HL-60/S4 (cell line): Measurements from ENCODE around the gene TRPM6.

ENCODE experiments used
- in situ Hi-C: fragments of 300-500 bp; cut with MboI; formaldehyde crosslinking; loops from 2 replicates; pipeline ENCODE4 v1.14.3; 2022; ENCODE audit warnings: low sequenced_read_pairs

The TRPM6 gene

DNA sequence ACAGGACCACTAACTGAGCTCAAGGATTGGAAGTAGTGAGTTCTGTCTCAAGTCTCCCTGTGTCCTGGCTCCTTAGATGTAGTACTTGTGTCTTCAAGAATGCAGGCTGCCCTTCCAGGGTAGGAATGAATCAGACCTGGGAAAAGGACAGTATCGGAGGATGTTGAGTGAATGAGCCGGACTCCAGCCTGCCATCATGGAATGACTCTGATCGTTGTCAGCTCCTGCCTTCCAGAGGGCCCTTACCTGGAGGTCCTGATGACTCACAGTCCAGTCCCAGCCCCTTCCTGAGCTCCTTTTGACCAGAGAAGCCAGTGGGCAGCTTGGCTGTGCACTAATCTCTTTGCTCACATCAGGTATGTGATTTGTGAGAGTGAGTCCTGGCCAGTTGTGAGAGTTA is 161.1 kb downstream of the TRPM6 start:
- in situ Hi-C loops = no loop called here

DNA sequence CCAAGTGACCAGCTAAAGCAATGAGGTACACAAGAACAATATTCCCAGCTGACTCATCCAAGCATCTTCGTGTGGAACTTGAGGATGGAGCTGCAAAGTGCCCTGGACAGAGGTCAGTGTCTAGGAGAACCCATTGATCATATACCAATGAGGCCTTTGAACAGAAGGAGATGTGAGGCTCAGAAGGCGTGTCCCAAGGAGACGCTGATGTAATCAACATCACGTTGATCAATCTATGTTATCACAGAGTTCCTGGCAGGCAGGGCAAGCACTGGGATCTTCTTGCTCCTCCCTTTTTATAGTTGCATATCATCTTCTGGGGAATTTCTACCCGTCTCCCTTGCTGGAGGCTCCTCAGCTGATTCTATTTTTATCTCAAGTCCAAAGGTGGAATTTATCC is 163.4 kb downstream of the TRPM6 start:
- in situ Hi-C loops = no loop called here

DNA sequence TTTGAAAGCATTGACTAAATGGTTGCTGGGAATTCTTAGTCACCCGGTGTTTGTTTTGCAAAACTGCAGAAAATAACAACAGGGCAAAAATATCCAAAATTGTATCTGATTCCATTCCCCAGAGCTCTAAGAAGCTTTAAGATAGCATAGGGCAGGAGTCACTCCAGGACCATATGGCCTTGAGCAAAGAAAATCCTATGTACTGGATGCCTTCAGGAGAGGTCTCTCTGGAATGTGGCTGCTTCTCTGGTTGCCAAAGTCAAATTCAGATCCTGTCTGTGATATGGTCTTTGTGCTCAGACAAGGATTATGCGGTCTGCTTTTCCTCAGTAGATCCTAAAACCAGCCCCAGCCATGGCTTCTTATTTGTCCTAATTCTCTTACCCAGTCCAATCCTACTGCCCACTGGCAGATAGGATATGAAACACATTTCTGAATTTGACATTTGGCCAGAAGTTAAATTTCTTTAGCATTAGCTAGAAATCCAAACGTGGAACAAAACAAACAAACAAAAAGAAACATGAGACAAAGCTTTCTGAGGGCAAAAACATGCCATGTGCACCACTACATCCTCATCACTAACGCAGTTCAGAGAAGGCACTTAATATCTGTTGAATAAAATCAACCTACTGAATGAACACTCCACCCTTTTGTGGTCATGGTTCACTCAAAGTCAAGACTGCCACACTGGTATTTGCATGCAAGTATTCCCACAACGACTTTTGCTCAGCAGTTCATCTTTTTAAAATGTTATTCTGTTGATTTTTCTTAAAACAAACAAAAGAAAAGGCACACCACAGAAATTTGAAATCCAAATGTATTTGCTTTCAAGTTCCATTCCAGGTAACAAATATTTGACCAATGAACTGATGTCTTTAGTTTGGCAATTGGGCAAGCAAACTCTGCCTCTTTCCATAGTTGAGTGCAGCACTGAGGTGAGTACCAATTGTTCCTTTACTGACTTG is 165.7 kb downstream of the TRPM6 start:
- in situ Hi-C loops = no loop called here

DNA sequence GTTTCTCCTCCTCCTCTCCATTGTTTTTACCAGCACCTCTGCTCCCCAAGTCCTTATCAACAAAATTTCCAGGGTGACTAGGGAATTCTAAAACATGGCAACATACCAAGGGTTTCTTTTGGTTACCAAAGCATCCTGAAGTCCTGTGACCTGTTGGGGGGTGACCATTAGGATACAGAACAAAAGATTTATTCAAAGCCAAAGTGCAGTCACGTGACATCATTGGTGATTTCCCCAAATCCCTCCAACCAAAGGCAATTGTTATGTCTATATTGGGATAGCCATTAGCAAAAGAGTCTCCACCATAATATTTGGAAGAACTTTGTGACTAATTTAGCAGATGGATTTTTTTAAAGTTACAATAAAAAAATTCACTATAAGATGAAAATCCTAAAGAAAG is 168.4 kb downstream of the TRPM6 start:
- in situ Hi-C loops = no loop called here

DNA sequence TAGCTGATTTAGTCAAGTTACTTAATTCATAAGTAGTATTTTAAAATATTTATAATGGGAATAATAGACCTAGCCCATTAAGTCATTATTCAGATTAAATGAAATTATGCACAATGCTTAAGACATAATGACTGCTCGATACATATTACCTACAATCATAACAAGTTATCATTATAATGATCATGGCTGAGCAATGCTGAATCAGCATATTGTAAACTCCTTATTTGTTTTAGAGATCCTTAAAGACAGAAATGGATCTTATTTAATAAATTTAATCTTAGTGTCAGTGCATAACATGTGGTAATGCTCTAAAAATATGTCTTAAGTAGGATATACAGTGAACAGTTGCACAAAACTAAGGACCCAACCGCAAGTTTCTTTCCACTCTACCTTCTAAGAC is 169.0 kb downstream of the TRPM6 start:
- in situ Hi-C loops = no loop called here

DNA sequence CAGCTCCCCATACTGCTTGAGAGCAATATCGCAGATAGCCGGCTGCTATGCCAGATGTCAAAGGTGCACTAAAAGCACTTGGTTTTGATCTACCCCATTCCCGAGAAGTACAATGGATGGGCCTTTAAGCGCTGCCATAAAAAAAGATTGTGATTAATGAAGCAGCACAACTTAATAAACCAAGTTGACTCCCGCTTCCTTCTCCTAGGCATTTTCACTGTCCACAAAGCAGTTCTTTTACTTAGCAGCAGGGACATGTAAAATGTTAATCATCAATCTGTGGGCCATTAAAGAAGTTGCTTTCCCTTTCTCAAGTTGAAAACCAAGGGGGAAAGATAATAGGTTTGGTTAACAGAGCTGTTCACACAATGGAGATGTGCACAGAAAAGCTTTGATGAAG is 176.4 kb downstream of the TRPM6 start:
- in situ Hi-C loops = no loop called here

DNA sequence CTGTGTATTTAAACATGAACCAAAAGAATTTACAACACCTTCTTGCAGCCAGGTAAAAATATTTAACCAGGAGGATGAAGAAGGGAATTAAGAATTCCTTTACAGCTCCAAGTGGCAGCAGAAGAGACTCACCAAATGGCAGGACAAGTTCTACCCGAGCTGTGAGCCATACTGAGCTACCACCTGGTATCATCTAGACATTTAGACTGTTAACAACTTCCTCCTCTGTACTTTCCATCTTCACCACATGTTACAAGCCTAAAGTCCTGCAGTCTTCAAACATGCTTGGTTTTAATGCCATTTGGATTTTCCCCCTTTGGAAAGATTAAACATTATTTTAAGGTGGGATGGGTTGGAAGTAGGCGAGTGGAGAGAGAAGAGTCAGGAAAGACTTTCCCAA is 190.2 kb downstream of the TRPM6 start:
- in situ Hi-C loops = no loop called here

DNA sequence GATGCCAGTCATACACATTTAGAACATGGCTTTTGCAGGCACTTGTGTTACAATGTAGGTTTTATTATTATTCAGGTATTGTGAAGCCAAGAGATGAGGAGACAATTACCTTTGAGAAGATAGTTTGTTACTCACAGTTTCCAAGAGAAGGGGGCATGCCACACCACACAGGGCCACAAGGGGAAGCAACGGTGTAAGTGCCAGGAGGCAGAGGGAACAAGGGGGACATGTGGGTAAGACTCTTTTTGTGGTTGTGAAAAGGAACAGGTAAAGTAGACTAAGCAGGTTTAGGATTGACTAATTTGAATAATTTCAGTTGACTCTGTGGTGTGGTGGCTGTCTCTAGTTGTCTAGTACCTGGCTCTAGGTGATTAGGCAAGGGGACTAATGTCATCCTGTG is 191.2 kb downstream of the TRPM6 start:
- in situ Hi-C loops = no loop called here

DNA sequence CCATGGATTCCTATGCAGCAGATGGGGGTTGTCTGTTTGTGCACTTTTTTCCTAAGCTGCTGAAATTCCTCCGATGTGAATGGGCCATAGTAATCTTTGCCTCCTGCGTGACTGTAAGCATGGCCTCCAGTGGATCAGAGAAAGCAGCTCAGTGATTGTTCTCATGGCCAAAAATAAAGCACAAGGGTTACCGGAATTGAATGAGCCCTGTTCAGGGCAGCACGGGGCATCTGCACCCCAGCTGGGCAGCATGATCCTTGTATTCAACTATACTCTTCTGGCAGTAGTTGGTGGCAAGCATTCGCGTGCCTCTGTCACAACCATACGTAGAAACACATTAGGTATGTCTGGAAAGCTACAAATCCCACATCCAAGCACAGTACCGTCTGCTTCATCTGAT is 196.7 kb downstream of the TRPM6 start:
- in situ Hi-C loops = no loop called here

DNA sequence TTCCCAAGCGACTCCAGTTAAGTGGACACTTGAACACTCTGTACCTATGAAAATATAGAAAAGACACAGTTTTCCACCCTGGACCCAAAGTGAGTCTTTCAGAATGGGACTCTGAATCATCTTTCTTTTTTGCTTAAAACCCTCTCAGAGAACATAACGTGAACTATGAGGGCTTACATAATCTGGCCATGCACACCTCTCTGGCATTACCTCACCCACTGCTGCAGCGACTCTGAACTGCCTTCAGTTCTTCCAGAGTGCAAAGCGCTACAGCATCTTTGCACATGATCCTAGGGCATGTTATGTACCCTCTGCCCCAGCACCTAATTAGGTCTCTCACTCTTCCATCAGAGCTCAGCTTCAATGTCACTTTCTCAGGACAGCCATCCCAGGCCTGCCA is 204.4 kb downstream of the TRPM6 start:
- in situ Hi-C loops = no loop called here

DNA sequence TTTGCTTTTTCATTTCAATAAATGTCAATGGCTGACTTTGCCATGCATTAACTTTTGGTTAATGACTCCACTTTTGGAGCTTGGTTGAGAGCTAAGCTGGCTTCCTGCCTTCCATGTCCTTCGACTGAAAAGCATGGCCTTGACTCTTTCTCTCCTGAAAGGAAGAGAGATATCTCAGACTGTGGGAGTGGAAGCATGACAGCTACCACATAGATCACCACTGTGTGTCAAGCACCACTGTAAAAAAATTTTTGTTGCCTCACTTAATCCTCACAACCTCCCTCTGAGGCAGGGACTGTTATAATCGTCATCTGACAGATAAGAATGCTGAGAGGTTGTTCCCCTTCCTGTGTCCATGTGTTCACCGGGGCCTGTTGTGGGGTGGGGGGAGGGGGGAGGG is 205.8 kb downstream of the TRPM6 start:
- in situ Hi-C loops = no loop called here

DNA sequence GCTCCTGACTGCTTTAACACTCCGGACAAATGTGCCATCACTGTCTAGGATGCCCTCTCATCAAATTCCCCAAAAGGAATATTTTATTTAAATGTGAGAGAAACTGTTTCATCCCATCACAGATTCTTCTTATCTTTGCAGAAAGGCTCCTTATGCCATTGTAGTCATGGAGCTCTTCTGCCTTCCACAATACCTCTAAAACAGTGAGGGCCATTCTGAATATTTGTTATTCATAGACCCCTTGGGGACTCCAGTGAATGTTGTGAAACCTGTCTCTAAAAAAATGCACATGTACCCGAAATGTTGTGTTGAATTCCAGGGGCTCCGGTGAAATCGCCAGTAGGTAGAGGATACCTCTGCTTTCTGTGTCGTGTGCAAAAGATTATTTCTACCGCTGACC is 213.6 kb downstream of the TRPM6 start:
- in situ Hi-C loops = no loop called here
